Spleen (tissue), 11 donors: ENCODE results near the gene TCF3. TPM values are rescaled to one million over a fixed set of nuclear protein-coding genes. Genes with fewer than 3 reads are reported as not detected.

ENCODE experiments used
- DNase-seq: peaks from one replicate; pipeline ENCODE4 v3.0.0-alpha.2; 2020
- H3K27ac ChIP-seq, 8 donors: fragments of 200-600 bp; sonication (generic) in 7 of 8; 1 replicate in 4 of 8; 2 replicates in 4 of 8; pipeline versions ENCODE4 v1.5.0 to v1.8.0; 2016 to 2021; ENCODE audit warnings: inconsistent platforms in 4 of 8, mild to moderate bottlenecking in 4 of 8, moderate library complexity in 1 of 8
- H3K27me3 ChIP-seq, 7 donors: fragments of 200-600 bp; sonication (generic) in 6 of 7; replicated peaks in 1 of 7; 1 replicate in 4 of 7; 2 replicates in 3 of 7; pipeline versions ENCODE4 v1.5.0 to v1.8.0; 2016 to 2021; ENCODE audit warnings: inconsistent platforms in 3 of 7, mild to moderate bottlenecking in 1 of 7
- H3K36me3 ChIP-seq, 6 donors: fragments of 200-600 bp; sonication (generic) in 5 of 6; 1 replicate in 4 of 6; 2 replicates in 2 of 6; pipeline versions ENCODE4 v1.5.0 to v1.8.0; 2016 to 2021; ENCODE audit warnings: inconsistent platforms in 2 of 6
- H3K4me1 ChIP-seq, 6 donors: fragments of 200-600 bp; sonication (generic) in 5 of 6; 1 replicate in 3 of 6; 2 replicates in 3 of 6; pipeline versions ENCODE4 v1.5.0 to v1.8.0; 2016 to 2021; ENCODE audit warnings: inconsistent platforms in 3 of 6
- H3K4me3 ChIP-seq, 8 donors: fragments of 200-600 bp; sonication (generic) in 7 of 8; 1 replicate in 4 of 8; 2 replicates in 4 of 8; pipeline versions ENCODE4 v1.5.0 to v1.8.0; 2016 to 2021; ENCODE audit warnings: inconsistent platforms in 4 of 8, mild to moderate bottlenecking in 4 of 8, moderate library complexity in 2 of 8
- H3K9me3 ChIP-seq, 8 donors: fragments of 200-600 bp; sonication (generic) in 7 of 8; 1 replicate in 4 of 8; 2 replicates in 4 of 8; pipeline versions ENCODE4 v1.5.0 to v1.8.0; 2016 to 2021; ENCODE audit warnings: inconsistent platforms in 4 of 8
- CTCF ChIP-seq, 11 experiments: fragments of 200-600 bp in 7 of 11; fragments of 450-650 bp in 4 of 11; sonication (generic) in 4 of 11; IDR thresholded peaks in 8 of 11; conservative IDR thresholded peaks in 3 of 11; 1 replicate in 7 of 11; 2 replicates in 4 of 11; pipeline versions ENCODE4 v1.4.0 to v1.8.0; 2016 to 2021; ENCODE audit warnings: antibody characterized with exemption in 11 of 11, inconsistent platforms in 4 of 11, mild to moderate bottlenecking in 1 of 11
- POLR2A ChIP-seq, 3 donors: fragments of 450-650 bp; IDR thresholded peaks; one replicate each; pipeline ENCODE4 v1.5.1; 2017; ENCODE audit warnings: antibody characterized with exemption in 3 of 3, mild to moderate bottlenecking in 1 of 3
- POLR2AphosphoS5 ChIP-seq, 3 donors: sonication (generic); formaldehyde crosslinking; IDR thresholded peaks; one replicate each; pipeline ENCODE4 v1.5.1; 2017; ENCODE audit warnings: antibody characterized with exemption in 3 of 3
- WGBS, 5 donors: extraction: QIAGEN DNeasy Blood & Tissue Kit in 3 of 5; methylation state at CpG; one replicate each; pipeline versions ENCODE4 v1.1.5 to v1.1.7; 2013 to 2018; 5-methylcytosine and 5-hydroxymethylcytosine counted together
- intact Hi-C: fragments of 100-400 bp; cut with DNase I; formaldehyde crosslinking; loops from one replicate; pipeline ENCODE4 v1.15.0; 2023; ENCODE audit warnings: low total_unique reads
- polyA plus RNA-seq, 3 donors: library from polyadenylated mRNA; stranded (reverse); fragments of 200-250 nt; gene quantifications; one replicate each; pipeline ENCODE4 v1.2.1, GENCODE V29; 2013
- total RNA-seq, 7 donors: library from RNA; depleted of rRNA in 3 of 7; stranded (reverse); fragments of >200 nt in 3 of 7; fragmentation: NEBNext Ultra II Directional in 4 of 7; extraction: Animal tissue kit (Norgen Biotek cat#: 25700) in 4 of 7; gene quantifications; one replicate each; pipeline versions ENCODE4 v1.1.0 to v1.2.1, GENCODE V29; 2016 to 2021
- donor health status: healthy with polysubstance abuse.
- donor health status: DM: no; HTN: no; CAD: no; lungs with moderate emphysema.
- donor health status: DM: no; HTN: no; CAD: no.
- donor health status: Bipolar disorder and iron deficiency.
- donor health status: healthy.
- donor health status: DM: no; HTN: no; CAD: no.
- donor health status: DM: yes; HTN: yes; CAD: no.

The TCF3 gene
- total and polyA plus RNA-seq, 10 donors: 79.2 to 135 (median 100) TPM

- Histone ChIP-seq H3K9me3 (no peaks in the 10 kb centered on the region), H3K4me1 (peaks cover 0 to 34% (median 8%) of the 10 kb centered on the region in 6 donors), H3K36me3 (peaks cover 0 to 86% (median 40%) of the 10 kb centered on the region in 6 donors), H3K27me3 (no peaks in the 10 kb centered on the region), H3K27ac (no peak overlapping the region), H3K4me3 (no peak overlapping the region)
- peak in 1 of 3 donors; percentile 22 for TF ChIP-seq POLR2AphosphoS5 (IDR thresholded peaks at IDR 0.05)
- no peak for TF ChIP-seq CTCF (IDR thresholded peaks at IDR 0.05 in 8 of 11, conservative IDR thresholded peaks at IDR 0.05 in 3 of 11)
- TF ChIP-seq POLR2A (IDR thresholded peaks at IDR 0.05): no peak
- intact Hi-C loops: loop anchor here (10.0 kb wide), 1 partner anchor 45 kb away; no protein-coding TSS in a partner anchor
- 89 to 98% (median 95%) methylated on average over 23 to 24 of the region's 24 CpGs for WGBS, 5 donors
- no peak for DNase-seq
Measured at GRCh38 chr19:1629256-1629808, 23.1 kb downstream of the TCF3 start.

- TF ChIP-seq POLR2AphosphoS5 (IDR thresholded peaks at IDR 0.05): no peak
- no peak for TF ChIP-seq POLR2A (IDR thresholded peaks at IDR 0.05)
- TF ChIP-seq CTCF (IDR thresholded peaks at IDR 0.05 in 8 of 11, conservative IDR thresholded peaks at IDR 0.05 in 3 of 11): no peak
- no peaks in the 10 kb centered on the region for H3K9me3 ChIP-seq
- peaks cover 0 to 25% (median 6%) of the 10 kb centered on the region in 6 donors for H3K4me1 ChIP-seq
- H3K36me3 ChIP-seq: peaks cover 0 to 86% (median 44%) of the 10 kb centered on the region in 6 donors
- no peaks in the 10 kb centered on the region for H3K27me3 ChIP-seq
- H3K27ac ChIP-seq: no peak overlapping the region
- WGBS, 5 donors: 86 to 95% (median 95%) methylated on average over 14 to 17 of the region's 17 CpGs
- intact Hi-C loops: loop anchor here (10.0 kb wide), 1 partner anchor 48 kb away; no protein-coding TSS in a partner anchor
- DNase-seq: no peak
- no peak overlapping the region for H3K4me3 ChIP-seq
Measured at GRCh38 chr19:1627194-1627593, 25.2 kb downstream of the TCF3 start.

- Histone ChIP-seq H3K9me3 (no peaks in the 10 kb centered on the region), H3K4me1 (peaks cover 0 to 25% (median 6%) of the 10 kb centered on the region in 6 donors), H3K27ac (no peak overlapping the region), H3K27me3 (no peaks in the 10 kb centered on the region), H3K4me3 (no peak overlapping the region), H3K36me3 (peaks cover 0 to 86% (median 42%) of the 10 kb centered on the region in 6 donors)
- 91 to 95% (median 93%) methylated on average over 26 to 32 of the region's 32 CpGs for WGBS, 5 donors
- TF ChIP-seq POLR2AphosphoS5 (IDR thresholded peaks at IDR 0.05) (peak in 2 of 3 donors; percentile 22 to 39), CTCF (IDR thresholded peaks at IDR 0.05 in 8 of 11, conservative IDR thresholded peaks at IDR 0.05 in 3 of 11) (no peak), POLR2A (IDR thresholded peaks at IDR 0.05) (no peak)
- intact Hi-C loops: loop anchor here (10.0 kb wide), 1 partner anchor 48 kb away; no protein-coding TSS in a partner anchor
- DNase-seq: no peak
Measured at GRCh38 chr19:1626417-1627010, 25.9 kb downstream of the TCF3 start.

- peak; percentile 86 for DNase-seq
- 56 to 83% (median 65%) methylated on average over 20 to 23 of the region's 23 CpGs for WGBS, 5 donors
- no peaks in the 10 kb centered on the region for H3K9me3 ChIP-seq
- no peak overlapping the region for H3K4me3 ChIP-seq
- intact Hi-C loops: loop anchor here (10.0 kb wide), 1 partner anchor 50 kb away; no protein-coding TSS in a partner anchor
- H3K27me3 ChIP-seq: no peaks in the 10 kb centered on the region
- H3K27ac ChIP-seq: peak overlapping the region in 5 of 8 donors; percentile 19 to 57 (median 38)
- H3K36me3 ChIP-seq: peaks cover 0 to 86% (median 51%) of the 10 kb centered on the region in 6 donors
- peak; percentile 67 to 89 (median 80) for TF ChIP-seq CTCF (IDR thresholded peaks at IDR 0.05 in 8 of 11, conservative IDR thresholded peaks at IDR 0.05 in 3 of 11)
- no peak for TF ChIP-seq POLR2A (IDR thresholded peaks at IDR 0.05)
- TF ChIP-seq POLR2AphosphoS5 (IDR thresholded peaks at IDR 0.05): peak; percentile 61 to 70 (median 63)
- peaks cover 0 to 18% (median 6%) of the 10 kb centered on the region in 6 donors for H3K4me1 ChIP-seq
Measured at GRCh38 chr19:1624458-1624857, 28.0 kb downstream of the TCF3 start.
